Upper lobe of left lung (tissue), 6 donors: ENCODE results near the gene FAM163A. TPM values are rescaled to one million over a fixed set of nuclear protein-coding genes. Genes with fewer than 3 reads are reported as not detected.

Experiments
- ATAC-seq, 2 donors: fragments of 200-7000 bp; cut with Tn5 transposase; one replicate each; pipeline ENCODE4 v1.9.1; 2022; ENCODE audit warnings: mild to moderate bottlenecking in 2 of 2, moderate library complexity in 2 of 2; ENCODE audit not compliant: low FRiP score in 2 of 2
- DNase-seq, 2 donors: peaks; one replicate each; pipeline ENCODE4 v3.0.0-alpha.2; 2019 to 2020
- H3K27ac ChIP-seq, 4 donors: fragments of 200-600 bp; sonication (generic); one replicate each; pipeline ENCODE4 v1.5.1; 2016 to 2019
- H3K27me3 ChIP-seq, 4 donors: fragments of 200-600 bp; sonication (generic); one replicate each; pipeline ENCODE4 v1.5.1; 2017 to 2019
- H3K36me3 ChIP-seq, 4 donors: fragments of 200-600 bp; sonication (generic); one replicate each; pipeline ENCODE4 v1.5.1; 2016 to 2019
- H3K4me1 ChIP-seq, 4 donors: fragments of 200-600 bp; sonication (generic); one replicate each; pipeline ENCODE4 v1.5.1; 2018 to 2019
- H3K4me3 ChIP-seq, 4 donors: fragments of 200-600 bp; sonication (generic); one replicate each; pipeline ENCODE4 v1.5.1; 2017 to 2019; ENCODE audit warnings: mild to moderate bottlenecking in 2 of 4, moderate library complexity in 1 of 4
- H3K9me3 ChIP-seq, 4 donors: fragments of 200-600 bp; sonication (generic); one replicate each; pipeline ENCODE4 v1.5.1; 2018 to 2019
- CTCF ChIP-seq, 6 experiments: fragments of 450-650 bp in 4 of 6; fragments of 200-600 bp in 2 of 6; sonication (generic) in 2 of 6; IDR thresholded peaks; one replicate each; pipeline ENCODE4 v1.5.1; 2016 to 2019; ENCODE audit warnings: antibody characterized with exemption in 6 of 6
- EP300 ChIP-seq, 4 donors: sonication (generic); formaldehyde crosslinking; IDR thresholded peaks; one replicate each; pipeline ENCODE4 v1.5.1; 2017; ENCODE audit warnings: antibody characterized with exemption in 4 of 4, control low read depth in 2 of 4
- POLR2A ChIP-seq, 4 donors: fragments of 450-650 bp; IDR thresholded peaks; one replicate each; pipeline ENCODE4 v1.5.1; 2016 to 2017; ENCODE audit warnings: antibody characterized with exemption in 4 of 4, mild to moderate bottlenecking in 2 of 4
- POLR2AphosphoS5 ChIP-seq, 2 donors: sonication (generic); formaldehyde crosslinking; IDR thresholded peaks; one replicate each; pipeline ENCODE4 v1.5.1; 2017; ENCODE audit warnings: antibody characterized with exemption in 2 of 2
- WGBS, 2 donors: methylation state at CpG; one replicate each; pipeline ENCODE4 v1.1.5; 2017 to 2018; 5-methylcytosine and 5-hydroxymethylcytosine counted together
- total RNA-seq, 6 donors: library from RNA; depleted of rRNA in 4 of 6; stranded (reverse); fragments of >200 nt in 4 of 6; gene quantifications; one replicate each; pipeline versions ENCODE4 v1.1.0 to v1.2.1, GENCODE V29; 2016 to 2021
- donor health status: DM: no; HTN: no; CAD: no; lungs with moderate emphysema.
- donor health status: DM: no; HTN: yes; CAD: no; lungs with severe emphysema.

The FAM163A gene
- total RNA-seq, 6 donors from 2014 or later = 0.10 TPM; not detected in 5

GRCh38 chr1:179776831-179777230 is 33.7 kb downstream of the FAM163A start:
- Histone ChIP-seq H3K27me3 (no peaks in the 10 kb centered on the region), H3K27ac (no peak overlapping the region), H3K4me1 (no peaks in the 10 kb centered on the region), H3K9me3 (no peaks in the 10 kb centered on the region), H3K36me3 (no peaks in the 10 kb centered on the region), H3K4me3 (no peak overlapping the region)
- WGBS, 2 donors = 98 to 99% methylated on average over 2 of the region's 2 CpGs
- TF ChIP-seq EP300 (IDR thresholded peaks at IDR 0.05) (no peak), POLR2A (IDR thresholded peaks at IDR 0.05) (no peak), POLR2AphosphoS5 (IDR thresholded peaks at IDR 0.05) (no peak), CTCF (IDR thresholded peaks at IDR 0.05) (no peak)
- ATAC-seq (no peak), DNase-seq (no peak)

GRCh38 chr1:179777731-179778130 is 34.6 kb downstream of the FAM163A start:
- WGBS, 2 donors = 87 to 89% methylated on average over 3 of the region's 3 CpGs
- TF ChIP-seq EP300 (IDR thresholded peaks at IDR 0.05) (no peak), CTCF (IDR thresholded peaks at IDR 0.05) (no peak), POLR2A (IDR thresholded peaks at IDR 0.05) (no peak), POLR2AphosphoS5 (IDR thresholded peaks at IDR 0.05) (no peak)
- ATAC-seq = no peak
- Histone ChIP-seq H3K9me3 (no peaks in the 10 kb centered on the region), H3K36me3 (no peaks in the 10 kb centered on the region), H3K27ac (no peak overlapping the region), H3K27me3 (no peaks in the 10 kb centered on the region), H3K4me3 (no peak overlapping the region), H3K4me1 (no peaks in the 10 kb centered on the region)
- no peak for DNase-seq

DNA sequence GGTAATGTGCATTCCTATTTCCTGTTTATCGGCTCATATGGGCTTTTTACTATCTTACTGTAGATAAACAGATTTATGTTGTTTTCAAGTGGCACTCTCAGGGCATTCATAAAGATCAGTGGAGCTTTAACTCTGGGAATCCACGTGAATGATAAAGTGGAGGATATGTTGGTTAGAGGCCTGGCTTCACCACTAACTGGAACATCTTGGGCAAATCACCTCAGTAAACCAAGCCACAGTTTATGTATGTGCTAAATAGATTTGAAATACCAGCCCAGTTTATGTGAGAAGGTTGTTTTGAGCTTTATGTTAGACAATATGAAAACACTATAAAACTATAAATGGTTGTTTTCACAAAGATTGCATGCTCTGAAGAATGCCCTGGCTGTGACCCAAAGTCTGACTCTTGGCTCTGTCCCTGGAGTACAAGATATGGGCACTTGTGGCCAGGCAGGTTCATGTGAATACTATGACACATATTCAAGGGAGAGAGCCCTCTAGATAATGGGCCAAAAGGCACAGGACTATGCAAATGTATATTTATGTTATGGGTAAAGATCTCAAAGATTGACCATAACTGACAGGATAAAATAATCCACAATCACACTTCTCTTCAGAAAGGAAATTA is 36.7 kb downstream of the FAM163A start:
- H3K9me3 ChIP-seq = no peaks in the 10 kb centered on the region
- DNase-seq (no peak), ATAC-seq (no peak)
- no peak overlapping the region for H3K4me3 ChIP-seq
- no peaks in the 10 kb centered on the region for H3K27me3 ChIP-seq
- 74 to 95% methylated on average over 2 of the region's 2 CpGs for whole genome bisulfite sequencing, 2 donors
- no peaks in the 10 kb centered on the region for H3K36me3 ChIP-seq
- no peak overlapping the region for H3K27ac ChIP-seq
- no peaks in the 10 kb centered on the region for H3K4me1 ChIP-seq
- TF ChIP-seq POLR2AphosphoS5 (IDR thresholded peaks at IDR 0.05) (no peak), POLR2A (IDR thresholded peaks at IDR 0.05) (no peak), CTCF (IDR thresholded peaks at IDR 0.05) (no peak), EP300 (IDR thresholded peaks at IDR 0.05) (no peak)

DNA sequence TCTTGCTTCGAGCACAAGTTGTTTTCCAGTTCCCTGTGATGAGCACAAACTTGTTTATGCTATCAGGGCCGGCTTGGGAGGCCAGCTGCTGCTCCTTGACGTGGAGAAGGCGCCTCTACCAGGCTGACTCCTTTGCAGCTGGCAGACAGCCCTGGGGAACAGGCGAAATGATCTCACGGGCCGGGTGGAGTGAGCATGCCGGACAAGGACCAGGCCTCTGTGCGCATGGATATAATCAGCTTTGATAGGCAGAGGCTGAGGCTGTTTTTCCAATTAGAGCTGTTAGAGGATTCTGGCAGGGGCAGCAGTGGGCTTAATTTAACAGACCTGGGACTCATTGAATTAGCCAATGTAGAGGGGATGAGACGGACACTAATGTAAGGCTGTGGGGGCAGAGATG is 38.9 kb downstream of the FAM163A start:
- Histone ChIP-seq H3K4me1 (no peaks in the 10 kb centered on the region), H3K27ac (no peak overlapping the region), H3K9me3 (no peaks in the 10 kb centered on the region), H3K4me3 (no peak overlapping the region), H3K27me3 (no peaks in the 10 kb centered on the region), H3K36me3 (no peaks in the 10 kb centered on the region)
- WGBS, 2 donors = 73 to 82% methylated on average over 10 of the region's 10 CpGs
- DNase-seq (peak; percentile 22 to 25), ATAC-seq (peak in 1 of 2 donors; percentile 44)
- TF ChIP-seq POLR2A (IDR thresholded peaks at IDR 0.05) = no peak
- TF ChIP-seq POLR2AphosphoS5 (IDR thresholded peaks at IDR 0.05) = peak in 1 of 2 donors; percentile 51

- Histone ChIP-seq H3K4me3 (no peak overlapping the region), H3K36me3 (no peaks in the 10 kb centered on the region), H3K9me3 (no peaks in the 10 kb centered on the region), H3K4me1 (no peaks in the 10 kb centered on the region), H3K27me3 (no peaks in the 10 kb centered on the region), H3K27ac (no peak overlapping the region)
- no peak for DNase-seq
- ATAC-seq = no peak
- WGBS, 2 donors = 81 to 83% methylated on average over 4 of the region's 4 CpGs
- TF ChIP-seq POLR2A (IDR thresholded peaks at IDR 0.05) = no peak
- no peak for TF ChIP-seq POLR2AphosphoS5 (IDR thresholded peaks at IDR 0.05)
- no peak for TF ChIP-seq CTCF (IDR thresholded peaks at IDR 0.05)
- no peak for TF ChIP-seq EP300 (IDR thresholded peaks at IDR 0.05)
These were observed 41.9 kb downstream of the FAM163A start for GRCh38 chr1:179785031-179785431.
